AG08396 (cell line): Measurements from ENCODE around the gene CEP63.

Source experiments
- DNase-seq: peaks from one replicate; pipeline ENCODE4 v3.0.0; 2012; ENCODE audit warnings: low spot score, mixed read lengths

CEP63 gene

GRCh38 chr3:134468519-134468918 is 17.3 kb upstream of the CEP63 start:
- DNase-seq: no peak

- DNase-seq: no peak
Observed at GRCh38 chr3:134471521-134472193, 14.2 kb upstream of the CEP63 start.

GRCh38 chr3:134472831-134473230 is 13.0 kb upstream of the CEP63 start:
- no peak for DNase-seq

- DNase-seq: peak; percentile 29
Observed at GRCh38 chr3:134473868-134474546, 11.8 kb upstream of the CEP63 start.

- DNase-seq: no peak
Observed at GRCh38 chr3:134474956-134475355, 10.9 kb upstream of the CEP63 start.

GRCh38 chr3:134476306-134476705 is 9.6 kb upstream of the CEP63 start:
- DNase-seq: no peak

- no peak for DNase-seq
Observed at GRCh38 chr3:134477002-134477401, 8.9 kb upstream of the CEP63 start.

- no peak for DNase-seq
Observed at GRCh38 chr3:134477938-134478337, 7.9 kb upstream of the CEP63 start.

GRCh38 chr3:134480546-134480945 is 5.3 kb upstream of the CEP63 start:
- DNase-seq: no peak

- no peak for DNase-seq
Observed at GRCh38 chr3:134481166-134481565, 4.7 kb upstream of the CEP63 start.

GRCh38 chr3:134482622-134483021 is 3.2 kb upstream of the CEP63 start:
- no peak for DNase-seq

- peak; percentile 56 for DNase-seq
Observed at GRCh38 chr3:134483195-134483900, 2.5 kb upstream of the CEP63 start.

- no peak for DNase-seq
Observed at GRCh38 chr3:134485075-134485717, 661 bp upstream of the CEP63 start.

- no peak for DNase-seq
Observed at GRCh38 chr3:134486577-134487041, 752 bp downstream of the CEP63 start.

- DNase-seq: no peak
Observed at GRCh38 chr3:134487406-134487805, 1.5 kb downstream of the CEP63 start.

GRCh38 chr3:134494495-134494894 is 8.6 kb downstream of the CEP63 start:
- no peak for DNase-seq

- no peak for DNase-seq
Observed at GRCh38 chr3:134495980-134496379, 10.1 kb downstream of the CEP63 start.

GRCh38 chr3:134496471-134497071 is 10.7 kb downstream of the CEP63 start:
- no peak for DNase-seq

- DNase-seq: no peak
Observed at GRCh38 chr3:134503266-134503665, 17.4 kb downstream of the CEP63 start.

GRCh38 chr3:134504132-134504531 is 18.3 kb downstream of the CEP63 start:
- DNase-seq: no peak

GRCh38 chr3:134505485-134505884 is 19.6 kb downstream of the CEP63 start:
- DNase-seq: no peak

- no peak for DNase-seq
Observed at GRCh38 chr3:134511500-134511899, 25.6 kb downstream of the CEP63 start.
